Right lobe of liver (tissue), 6 donors: ENCODE results near the gene RIC1. TPM values are rescaled to one million over a fixed set of nuclear protein-coding genes. Genes with fewer than 3 reads are reported as not detected.

Experiments
- ATAC-seq, 4 donors: fragments of 200-7000 bp; cut with Tn5 transposase; one replicate each; pipeline ENCODE4 v1.9.1; 2020; ENCODE audit warnings: mild to moderate bottlenecking in 4 of 4, moderate library complexity in 4 of 4
- DNase-seq, 3 donors: peaks; one replicate each; pipeline ENCODE4 v3.0.0-alpha.2; 2020
- H3K27ac ChIP-seq, 3 donors: fragments of 200-600 bp; one replicate each; pipeline ENCODE4 v1.8.0; 2022
- H3K27me3 ChIP-seq, 2 donors: fragments of 200-600 bp; one replicate each; pipeline ENCODE4 v1.8.0; 2022
- H3K36me3 ChIP-seq, 4 donors: fragments of 200-600 bp; sonication (generic) in 1 of 4; one replicate each; pipeline versions ENCODE4 v1.5.1 to v1.8.0; 2017 to 2022; ENCODE audit warnings: control low read depth in 1 of 4
- H3K4me1 ChIP-seq, 4 donors: fragments of 200-600 bp; sonication (generic) in 1 of 4; one replicate each; pipeline versions ENCODE4 v1.5.1 to v1.8.0; 2017 to 2022; ENCODE audit warnings: control low read depth in 1 of 4
- H3K4me3 ChIP-seq, 3 donors: fragments of 200-600 bp; one replicate each; pipeline ENCODE4 v1.8.0; 2022
- H3K9me3 ChIP-seq, 4 donors: fragments of 200-600 bp; sonication (generic) in 1 of 4; one replicate each; pipeline versions ENCODE4 v1.5.1 to v1.8.0; 2017 to 2022; ENCODE audit warnings: control low read depth in 1 of 4
- POLR2A ChIP-seq: fragments of 450-650 bp; IDR thresholded peaks from one replicate; pipeline ENCODE4 v1.6.1; 2017; ENCODE audit warnings: antibody characterized with exemption, mild to moderate bottlenecking
- WGBS: methylation state at CpG from one replicate; pipeline ENCODE4 v1.1.6; 2018; ENCODE audit warnings: low coverage, low lambda C conversion rate; ENCODE audit not compliant: insufficient coverage; ENCODE audit errors: missing lambda C conversion rate; 5-methylcytosine and 5-hydroxymethylcytosine counted together
- intact Hi-C, 2 donors: fragments of 100-400 bp; cut with DNase I; formaldehyde crosslinking; loops; one replicate each; pipeline versions ENCODE4 v1.11.2 to v1.14.1; 2022
- total RNA-seq, 6 experiments: library from RNA; depleted of rRNA in 2 of 6; stranded (reverse); fragments of >200 nt in 2 of 6; fragmentation: NEBNext Ultra II Directional in 3 of 6; extraction: Animal tissue kit (Norgen Biotek cat#: 25700) in 3 of 6; gene quantifications; one replicate each; pipeline versions ENCODE4 v1.1.0 to v1.2.4, GENCODE V29; 2016 to 2023
- donor health status: DM: no; HTN: yes; CAD: no.
- donor health status: DM: no; HTN: no; CAD: no.
- donor health status: DM: no; HTN: no; CAD: no.
- donor health status: DM: no; HTN: yes; CAD: no.
- donor health status: DM: no; HTN: yes; CAD: no.

RIC1 gene
- total RNA-seq, 6 experiments from 2014 or later, result 9.7 to 18.4 (median 10.5) TPM

DNA sequence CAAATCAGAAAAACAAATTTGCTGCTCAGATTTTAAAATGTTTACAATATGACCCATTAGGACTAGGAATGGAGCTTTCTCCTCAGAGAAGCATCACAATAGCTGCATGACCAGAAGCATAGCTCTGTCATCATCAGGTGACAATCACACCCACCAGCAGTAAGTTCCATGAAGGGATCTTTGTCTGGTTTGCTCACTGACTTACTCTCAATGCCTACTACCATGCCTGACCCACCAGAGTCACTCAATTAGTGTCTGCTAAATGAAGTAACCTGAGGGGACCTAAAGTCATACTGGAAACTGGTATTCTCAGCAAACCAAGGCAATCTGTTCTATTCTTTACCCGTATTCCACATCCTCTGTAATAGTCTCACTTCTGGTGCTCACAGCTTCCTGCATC is 196.3 kb downstream of the RIC1 start:
- no peak for ATAC-seq
- no peaks in the 10 kb centered on the region for H3K9me3 ChIP-seq
- H3K27me3 ChIP-seq, result no peaks in the 10 kb centered on the region
- H3K4me1 ChIP-seq, result no peaks in the 10 kb centered on the region
- H3K4me3 ChIP-seq, result no peak overlapping the region
- H3K27ac ChIP-seq, result no peak overlapping the region
- 73% methylated on average over 1 of the region's 1 CpG for WGBS
- no peak for TF ChIP-seq POLR2A
- intact Hi-C loops, result no loop called here
- no peak for DNase-seq
- peaks cover 0 to 28% (median under 1%) of the 10 kb centered on the region in 4 donors for H3K36me3 ChIP-seq

Other genes with a start within 250 kb of the RIC1 start
- gene PLGRKT, start 191.2 kb upstream of the RIC1 start, total RNA-seq, result 10 to 100 TPM in 4 of 6 experiments, 1 to 10 TPM in 2; 7.3 to 14.4 (median 11.4) TPM
- gene CD274, start 178.6 kb upstream of the RIC1 start, total RNA-seq, result 1 to 10 TPM in 4 of 6 experiments, under 1 TPM in 2; 0.87 to 3.7 (median 1.5) TPM
- gene PDCD1LG2, start 118.6 kb upstream of the RIC1 start, total RNA-seq, result 1 to 10 TPM in 4 of 6 experiments, under 1 TPM in 2; 0.49 to 2.4 (median 1.1) TPM
- 10 to 100 TPM in 3 of 6 experiments, 1 to 10 TPM in 3; 7.9 to 13.9 (median 10.2) TPM for gene ERMP1, start 204.0 kb downstream of the RIC1 start, total RNA-seq